ENCODE results near the gene PRKAA1.

The PRKAA1 gene

DNA sequence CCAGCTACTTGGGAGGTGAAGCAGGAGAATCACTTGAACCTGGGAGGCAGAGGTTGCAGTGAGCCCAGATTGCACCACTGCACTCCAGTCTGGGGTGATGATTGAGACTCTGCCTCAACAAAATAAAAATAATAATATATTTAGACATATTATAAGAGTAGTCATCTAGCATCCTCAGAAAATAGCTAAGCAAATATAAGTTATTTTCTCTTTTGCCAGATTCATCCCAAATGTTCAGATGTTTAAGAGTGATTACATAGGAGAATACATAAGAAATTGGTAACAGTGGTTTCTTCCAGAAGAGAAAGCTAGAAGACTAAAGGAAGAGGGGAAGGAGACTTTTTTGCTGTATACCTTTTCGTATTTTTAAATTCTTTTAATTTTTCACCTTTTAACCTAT lies 20.0 kb downstream of the PRKAA1 start:
- Histone ChIP-seq H3K4me3 (ENCODE audit: low read length) (no peak overlapping the region), H3K4me1 (ENCODE audit: low read length) (no peaks in the 10 kb centered on the region), H3K79me2 (ENCODE audit: low read length) (peaks cover 47% of the 10 kb centered on the region), H3K9me2 (replicated peaks; ENCODE audit: insufficient read depth, low read length) (no peaks in the 10 kb centered on the region), H3K4me2 (ENCODE audit: low read depth, low read length) (no peak overlapping the region), H3K27me3 (replicated peaks; ENCODE audit: insufficient read depth, low read length) (no peaks in the 10 kb centered on the region), H3K27ac (ENCODE audit: low read length) (no peak overlapping the region), H3F3A (ENCODE audit: insufficient read depth, low read length) (no peaks in the 10 kb centered on the region), H3K9me3 (replicated peaks; ENCODE audit: insufficient read depth, low read length) (no peaks in the 10 kb centered on the region), H3K9ac (ENCODE audit: low read length) (no peak overlapping the region), H4K20me1 (ENCODE audit: insufficient read depth, low read length) (0 out of 2 replicates have a peak, but pooled peaks cover 3% of the 10 kb centered on the region), H3K36me3 (replicated peaks; ENCODE audit: insufficient read depth, low read length) (no peaks in the 10 kb centered on the region; the same call in 1 of the 2 replicates), H2AFZ (ENCODE audit: low read length) (no peak overlapping the region)
- DNase-seq = no peak
- TF ChIP-seq EZH2phosphoT487 (IDR thresholded peaks at IDR 0.05; ENCODE audit: low read length) (no peak), EZH2 (optimal IDR thresholded peaks at IDR 0.05; ENCODE audit: low read depth, low read length) (no peak)
- TF ChIP-seq, protein P1, sequence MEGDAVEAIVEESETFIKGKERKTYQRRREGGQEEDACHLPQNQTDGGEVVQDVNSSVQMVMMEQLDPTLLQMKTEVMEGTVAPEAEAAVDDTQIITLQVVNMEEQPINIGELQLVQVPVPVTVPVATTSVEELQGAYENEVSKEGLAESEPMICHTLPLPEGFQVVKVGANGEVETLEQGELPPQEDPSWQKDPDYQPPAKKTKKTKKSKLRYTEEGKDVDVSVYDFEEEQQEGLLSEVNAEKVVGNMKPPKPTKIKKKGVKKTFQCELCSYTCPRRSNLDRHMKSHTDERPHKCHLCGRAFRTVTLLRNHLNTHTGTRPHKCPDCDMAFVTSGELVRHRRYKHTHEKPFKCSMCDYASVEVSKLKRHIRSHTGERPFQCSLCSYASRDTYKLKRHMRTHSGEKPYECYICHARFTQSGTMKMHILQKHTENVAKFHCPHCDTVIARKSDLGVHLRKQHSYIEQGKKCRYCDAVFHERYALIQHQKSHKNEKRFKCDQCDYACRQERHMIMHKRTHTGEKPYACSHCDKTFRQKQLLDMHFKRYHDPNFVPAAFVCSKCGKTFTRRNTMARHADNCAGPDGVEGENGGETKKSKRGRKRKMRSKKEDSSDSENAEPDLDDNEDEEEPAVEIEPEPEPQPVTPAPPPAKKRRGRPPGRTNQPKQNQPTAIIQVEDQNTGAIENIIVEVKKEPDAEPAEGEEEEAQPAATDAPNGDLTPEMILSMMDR (IDR thresholded peaks at IDR 0.05; ENCODE audit: low read length) = no peak

DNA sequence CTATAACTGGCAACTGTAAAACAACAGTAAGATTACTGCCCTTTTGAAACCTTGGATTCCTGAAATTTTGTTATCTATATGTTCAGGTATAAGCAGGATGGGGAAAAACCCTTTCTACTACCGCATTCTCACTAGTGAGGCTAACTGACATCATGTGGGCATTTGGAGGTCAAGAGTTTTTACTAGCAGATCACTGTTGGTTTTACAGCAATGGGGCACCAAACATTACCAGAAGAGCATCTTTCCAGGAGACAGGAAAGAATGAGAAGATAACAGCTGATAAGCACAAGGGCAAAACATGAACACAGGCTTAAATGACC lies 21.6 kb downstream of the PRKAA1 start:
- H3K4me2 ChIP-seq (ENCODE audit: low read depth, low read length) = no peak overlapping the region
- 0 out of 2 replicates have a peak, but pooled peaks cover 3% of the 10 kb centered on the region for H4K20me1 ChIP-seq (ENCODE audit: insufficient read depth, low read length)
- H3K4me3 ChIP-seq (ENCODE audit: low read length) = no peak overlapping the region
- peaks cover 35% of the 10 kb centered on the region for H3K79me2 ChIP-seq (ENCODE audit: low read length)
- DNase-seq = no peak
- TF ChIP-seq EZH2phosphoT487 (IDR thresholded peaks at IDR 0.05; ENCODE audit: low read length) = no peak
- TF ChIP-seq EZH2 (optimal IDR thresholded peaks at IDR 0.05; ENCODE audit: low read depth, low read length) = no peak
- TF ChIP-seq, protein P1 (IDR thresholded peaks at IDR 0.05; ENCODE audit: low read length) = no peak
- no peak overlapping the region for H3K9ac ChIP-seq (ENCODE audit: low read length)
- H3K36me3 ChIP-seq (replicated peaks; ENCODE audit: insufficient read depth, low read length) = peaks cover 4% of the 10 kb centered on the region; the same call in 1 of the 2 replicates
- H3K27me3 ChIP-seq (replicated peaks; ENCODE audit: insufficient read depth, low read length) = no peaks in the 10 kb centered on the region
- H3K27ac ChIP-seq (ENCODE audit: low read length) = no peak overlapping the region
- no peaks in the 10 kb centered on the region for H3K9me3 ChIP-seq (replicated peaks; ENCODE audit: insufficient read depth, low read length)
- no peaks in the 10 kb centered on the region for H3K9me2 ChIP-seq (replicated peaks; ENCODE audit: insufficient read depth, low read length)
- no peak overlapping the region for H2AFZ ChIP-seq (ENCODE audit: low read length)
- H3K4me1 ChIP-seq (ENCODE audit: low read length) = no peaks in the 10 kb centered on the region
- no peaks in the 10 kb centered on the region for H3F3A ChIP-seq (ENCODE audit: insufficient read depth, low read length)

DNA sequence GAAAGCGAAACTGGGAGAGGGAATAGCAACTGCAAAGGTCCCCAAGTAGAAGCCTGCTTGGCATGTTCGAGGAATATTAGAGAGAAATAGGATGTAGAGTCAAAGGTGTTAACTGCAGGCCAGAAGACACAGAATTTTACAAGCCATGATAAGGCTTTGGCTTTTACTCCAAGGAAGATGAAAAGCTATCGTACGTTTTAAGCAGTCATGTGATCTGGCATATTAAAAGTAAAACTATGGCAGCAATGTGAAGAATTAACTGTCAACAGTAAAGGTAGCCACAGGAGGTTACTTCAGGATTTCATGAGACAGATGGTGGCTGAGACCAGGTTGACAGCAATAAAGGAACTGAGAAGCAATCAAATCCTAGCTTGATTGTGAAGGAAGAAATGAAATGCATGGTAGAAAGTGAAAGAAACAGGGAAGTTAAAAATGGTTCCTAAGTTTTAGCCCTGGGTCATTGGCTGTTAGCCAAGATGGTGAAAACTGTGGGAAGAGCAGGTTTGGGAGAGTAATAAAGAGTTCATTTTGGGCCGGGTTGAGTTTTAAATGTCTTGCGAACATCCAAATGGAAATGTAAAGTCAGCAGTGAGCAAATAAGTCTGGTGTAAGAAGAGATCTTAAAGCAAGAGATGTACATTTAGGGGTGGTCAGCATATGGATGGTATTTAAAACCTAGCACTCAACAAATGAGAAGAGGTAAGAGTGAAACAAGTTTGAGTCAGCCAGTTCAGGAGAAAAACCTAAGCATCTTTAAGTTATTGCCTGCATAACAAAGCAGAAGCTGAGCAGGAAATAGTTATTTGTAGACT lies 22.1 kb downstream of the PRKAA1 start:
- DNase-seq = no peak
- Histone ChIP-seq H3K9me2 (replicated peaks; ENCODE audit: insufficient read depth, low read length) (no peaks in the 10 kb centered on the region), H3K4me1 (ENCODE audit: low read length) (no peaks in the 10 kb centered on the region), H3K9ac (ENCODE audit: low read length) (no peak overlapping the region), H3K4me2 (ENCODE audit: low read depth, low read length) (no peak overlapping the region), H3K79me2 (ENCODE audit: low read length) (peaks cover 30% of the 10 kb centered on the region), H4K20me1 (ENCODE audit: insufficient read depth, low read length) (0 out of 2 replicates have a peak, but pooled peaks cover 3% of the 10 kb centered on the region), H3F3A (ENCODE audit: insufficient read depth, low read length) (no peaks in the 10 kb centered on the region), H3K9me3 (replicated peaks; ENCODE audit: insufficient read depth, low read length) (no peaks in the 10 kb centered on the region), H2AFZ (ENCODE audit: low read length) (no peak overlapping the region), H3K36me3 (replicated peaks; ENCODE audit: insufficient read depth, low read length) (peaks cover 8% of the 10 kb centered on the region; the same call in 1 of the 2 replicates), H3K27me3 (replicated peaks; ENCODE audit: insufficient read depth, low read length) (no peaks in the 10 kb centered on the region), H3K4me3 (ENCODE audit: low read length) (no peak overlapping the region), H3K27ac (ENCODE audit: low read length) (no peak overlapping the region)
- TF ChIP-seq, protein P1 (IDR thresholded peaks at IDR 0.05; ENCODE audit: low read length) = no peak
- TF ChIP-seq EZH2 (optimal IDR thresholded peaks at IDR 0.05; ENCODE audit: low read depth, low read length) (no peak), EZH2phosphoT487 (IDR thresholded peaks at IDR 0.05; ENCODE audit: low read length) (no peak)

Data from MM.1S (cell line).